Measurements from ENCODE around the gene SPG7. TPM values are rescaled to one million over a fixed set of nuclear protein-coding genes. Genes with fewer than 3 reads are reported as not detected.

The SPG7 gene
- total RNA-seq, 2 donors from 2014 or later, result 214 to 333 TPM

GRCh38 chr16:89544113-89544512 lies 35.9 kb downstream of the SPG7 start:
- Histone ChIP-seq H3K27ac (no peak overlapping the region), H3K36me3 (peaks cover 41% of the 10 kb centered on the region), H3K4me1 (ENCODE audit: control insufficient read depth in 1 of 2, low read depth in 2 of 2) (no peaks in the 10 kb centered on the region), H3K27me3 (replicated peaks; ENCODE audit: insufficient read depth) (no peaks in the 10 kb centered on the region), H3K4me3 (no peak overlapping the region), H3K9me3 (no peaks in the 10 kb centered on the region)
- DNase-seq (ENCODE audit: low spot score), result no peak
- TF ChIP-seq CTCF (IDR thresholded peaks at IDR 0.05), result no peak
- no peak for ATAC-seq (ENCODE audit: insufficient number of reproducible peaks, low FRiP score, low read depth)

GRCh38 chr16:89544713-89545043 lies 36.5 kb downstream of the SPG7 start:
- Histone ChIP-seq H3K4me1 (ENCODE audit: control insufficient read depth in 1 of 2, low read depth in 2 of 2) (no peaks in the 10 kb centered on the region), H3K9me3 (no peaks in the 10 kb centered on the region), H3K36me3 (peaks cover 47% of the 10 kb centered on the region), H3K27ac (no peak overlapping the region), H3K4me3 (no peak overlapping the region), H3K27me3 (replicated peaks; ENCODE audit: insufficient read depth) (no peaks in the 10 kb centered on the region)
- no peak for ATAC-seq (ENCODE audit: insufficient number of reproducible peaks, low FRiP score, low read depth)
- no peak for DNase-seq (ENCODE audit: low spot score)
- TF ChIP-seq CTCF (IDR thresholded peaks at IDR 0.05), result no peak

- H3K27ac ChIP-seq, result no peak overlapping the region
- DNase-seq (ENCODE audit: low spot score), result no peak
- no peaks in the 10 kb centered on the region for H3K4me1 ChIP-seq (ENCODE audit: control insufficient read depth in 1 of 2, low read depth in 2 of 2)
- TF ChIP-seq CTCF (IDR thresholded peaks at IDR 0.05), result no peak
- no peak for ATAC-seq (ENCODE audit: insufficient number of reproducible peaks, low FRiP score, low read depth)
- H3K27me3 ChIP-seq (replicated peaks; ENCODE audit: insufficient read depth), result no peaks in the 10 kb centered on the region
- no peaks in the 10 kb centered on the region for H3K9me3 ChIP-seq
- H3K36me3 ChIP-seq, result peaks cover 51% of the 10 kb centered on the region
- H3K4me3 ChIP-seq, result no peak overlapping the region
Measured at GRCh38 chr16:89545044-89545830, 37.0 kb downstream of the SPG7 start.

- no peak for ATAC-seq (ENCODE audit: insufficient number of reproducible peaks, low FRiP score, low read depth)
- peaks cover 59% of the 10 kb centered on the region for H3K36me3 ChIP-seq
- TF ChIP-seq CTCF (IDR thresholded peaks at IDR 0.05), result no peak
Measured at GRCh38 chr16:89545831-89546574, 37.8 kb downstream of the SPG7 start.

GRCh38 chr16:89546781-89547180 lies 38.6 kb downstream of the SPG7 start:
- no peak for TF ChIP-seq CTCF (IDR thresholded peaks at IDR 0.05)
- no peaks in the 10 kb centered on the region for H3K4me1 ChIP-seq (ENCODE audit: control insufficient read depth in 1 of 2, low read depth in 2 of 2)
- no peaks in the 10 kb centered on the region for H3K9me3 ChIP-seq
- ATAC-seq (ENCODE audit: insufficient number of reproducible peaks, low FRiP score, low read depth) (no peak), DNase-seq (ENCODE audit: low spot score) (no peak)
- H3K27ac ChIP-seq, result no peak overlapping the region
- H3K36me3 ChIP-seq, result peaks cover 57% of the 10 kb centered on the region
- H3K4me3 ChIP-seq, result no peak overlapping the region
- H3K27me3 ChIP-seq (replicated peaks; ENCODE audit: insufficient read depth), result no peaks in the 10 kb centered on the region

More at GRCh38 chr16:89545831-89546574, 37.8 kb downstream of the SPG7 start:
- Histone ChIP-seq H3K4me3 (no peak overlapping the region), H3K4me1 (ENCODE audit: control insufficient read depth in 1 of 2, low read depth in 2 of 2) (no peaks in the 10 kb centered on the region), H3K27me3 (replicated peaks; ENCODE audit: insufficient read depth) (no peaks in the 10 kb centered on the region), H3K9me3 (no peaks in the 10 kb centered on the region), H3K27ac (no peak overlapping the region)
- no peak for DNase-seq (ENCODE audit: low spot score)
